ENCODE measurements around the gene DMAC2. TPM values are rescaled to one million over a fixed set of nuclear protein-coding genes. Genes with fewer than 3 reads are reported as not detected.

DMAC2 gene
- total RNA-seq, 1 donor from 2014 or later: 60.3 TPM

- peaks cover 12% of the 10 kb centered on the region for H3K4me1 Mint-ChIP-seq (ENCODE audit: low read depth, unreplicated experiment)
- Histone ChIP-seq H3K27ac (ENCODE audit: low read depth, low read length) (no peak within 1 kb of the TSS), H3K36me3 (ENCODE audit: insufficient read depth, low read length) (peaks cover 2% of the 10 kb centered on the region), H3K9ac (ENCODE audit: low read length) (peak within 1 kb of the TSS; percentile 64), H2AFZ (ENCODE audit: low read depth, low read length) (peak within 1 kb of the TSS; percentile 52), H4K20me1 (ENCODE audit: insufficient read depth, low read length) (no peaks in the 10 kb centered on the region), H3K4me2 (ENCODE audit: low read length) (peak within 1 kb of the TSS; percentile 80), H3K9me3 (ENCODE audit: insufficient read depth, low read depth, low read length) (no peaks in the 10 kb centered on the region), H3K79me2 (ENCODE audit: insufficient read depth, low read length) (no peaks in the 10 kb centered on the region), H3K4me1 (ENCODE audit: insufficient read depth, low read length) (peaks cover 9% of the 10 kb centered on the region), H3K27me3 (ENCODE audit: insufficient read depth, low read length) (no peaks in the 10 kb centered on the region), H3K4me3 (ENCODE audit: insufficient read depth, low read depth, low read length) (no peak within 1 kb of the TSS)
- DNase-seq (ENCODE audit: low read depth) (peak; percentile 22), FAIRE-seq (no peak)
- H3K9me3 Mint-ChIP-seq (ENCODE audit: unreplicated experiment): no peaks in the 10 kb centered on the region
- H3K27ac Mint-ChIP-seq (ENCODE audit: unreplicated experiment): peak within 1 kb of the TSS; percentile 75
- H3K36me3 Mint-ChIP-seq (ENCODE audit: low read depth, unreplicated experiment): peaks cover 16% of the 10 kb centered on the region
- H3K27me3 Mint-ChIP-seq (ENCODE audit: low read depth, unreplicated experiment): no peaks in the 10 kb centered on the region
- peak within 1 kb of the TSS; percentile 82 for H3K4me3 Mint-ChIP-seq (ENCODE audit: unreplicated experiment)
- TF ChIP-seq EZH2 (IDR thresholded peaks at IDR 0.05; ENCODE audit: insufficient read depth, low read length) (no peak), CTCF (IDR thresholded peaks at IDR 0.05; ENCODE audit: insufficient read depth, low read depth, low read length) (no peak)
Observed at GRCh38 chr19:41426952-41427646, 12.6 kb downstream of the DMAC2 start, which contains the start of gene B3GNT8. Gene B3GNT8 (minus strand): TSS chr19:41427374. CDS start chr19:41426778, 596 bp downstream.

- TF ChIP-seq EZH2 (IDR thresholded peaks at IDR 0.05; ENCODE audit: insufficient read depth, low read length) (no peak), CTCF (IDR thresholded peaks at IDR 0.05; ENCODE audit: insufficient read depth, low read depth, low read length) (no peak)
- no peak overlapping the region for H3K27ac Mint-ChIP-seq (ENCODE audit: unreplicated experiment)
- no peak for FAIRE-seq
Observed at GRCh38 chr19:41426116-41426841, 13.4 kb downstream of the DMAC2 start.

More at GRCh38 chr19:41426116-41426841, 13.4 kb downstream of the DMAC2 start:
- H3K9ac ChIP-seq (ENCODE audit: low read length): no peak overlapping the region
- no peaks in the 10 kb centered on the region for H3K27me3 ChIP-seq (ENCODE audit: insufficient read depth, low read length)
- Mint-ChIP-seq H3K4me1 (ENCODE audit: low read depth, unreplicated experiment) (peaks cover 12% of the 10 kb centered on the region), H3K36me3 (ENCODE audit: low read depth, unreplicated experiment) (peaks cover 15% of the 10 kb centered on the region), H3K9me3 (ENCODE audit: unreplicated experiment) (no peaks in the 10 kb centered on the region), H3K4me3 (ENCODE audit: unreplicated experiment) (no peak overlapping the region), H3K27me3 (ENCODE audit: low read depth, unreplicated experiment) (no peaks in the 10 kb centered on the region)
- peaks cover 2% of the 10 kb centered on the region for H3K36me3 ChIP-seq (ENCODE audit: insufficient read depth, low read length)
- no peak overlapping the region for H2AFZ ChIP-seq (ENCODE audit: low read depth, low read length)
- H3K4me1 ChIP-seq (ENCODE audit: insufficient read depth, low read length): peaks cover 9% of the 10 kb centered on the region
- no peak overlapping the region for H3K4me3 ChIP-seq (ENCODE audit: insufficient read depth, low read depth, low read length)
- no peaks in the 10 kb centered on the region for H3K79me2 ChIP-seq (ENCODE audit: insufficient read depth, low read length)
- DNase-seq (ENCODE audit: low read depth): no peak
- H3K4me2 ChIP-seq (ENCODE audit: low read length): peak overlapping the region; percentile 80
- no peak overlapping the region for H3K27ac ChIP-seq (ENCODE audit: low read depth, low read length)
- no peaks in the 10 kb centered on the region for H3K9me3 ChIP-seq (ENCODE audit: insufficient read depth, low read depth, low read length)
- H4K20me1 ChIP-seq (ENCODE audit: insufficient read depth, low read length): no peaks in the 10 kb centered on the region
